DMS53 treated with DMSO at 0.1 percent for 48 hours (cell line): ENCODE measurements around the gene B3GALT4.
"Not testable (repeated sequence)": the region's sequence is repeated elsewhere in the genome, so short reads cannot be mapped to it uniquely, and the experiment has no call there.

Experiments used
- DNase-seq: peaks from one replicate; lab custom pipeline; 2025; ENCODE audit not compliant: unreplicated experiment; lab: John Stamatoyannopoulos, UW

B3GALT4 gene

DNA sequence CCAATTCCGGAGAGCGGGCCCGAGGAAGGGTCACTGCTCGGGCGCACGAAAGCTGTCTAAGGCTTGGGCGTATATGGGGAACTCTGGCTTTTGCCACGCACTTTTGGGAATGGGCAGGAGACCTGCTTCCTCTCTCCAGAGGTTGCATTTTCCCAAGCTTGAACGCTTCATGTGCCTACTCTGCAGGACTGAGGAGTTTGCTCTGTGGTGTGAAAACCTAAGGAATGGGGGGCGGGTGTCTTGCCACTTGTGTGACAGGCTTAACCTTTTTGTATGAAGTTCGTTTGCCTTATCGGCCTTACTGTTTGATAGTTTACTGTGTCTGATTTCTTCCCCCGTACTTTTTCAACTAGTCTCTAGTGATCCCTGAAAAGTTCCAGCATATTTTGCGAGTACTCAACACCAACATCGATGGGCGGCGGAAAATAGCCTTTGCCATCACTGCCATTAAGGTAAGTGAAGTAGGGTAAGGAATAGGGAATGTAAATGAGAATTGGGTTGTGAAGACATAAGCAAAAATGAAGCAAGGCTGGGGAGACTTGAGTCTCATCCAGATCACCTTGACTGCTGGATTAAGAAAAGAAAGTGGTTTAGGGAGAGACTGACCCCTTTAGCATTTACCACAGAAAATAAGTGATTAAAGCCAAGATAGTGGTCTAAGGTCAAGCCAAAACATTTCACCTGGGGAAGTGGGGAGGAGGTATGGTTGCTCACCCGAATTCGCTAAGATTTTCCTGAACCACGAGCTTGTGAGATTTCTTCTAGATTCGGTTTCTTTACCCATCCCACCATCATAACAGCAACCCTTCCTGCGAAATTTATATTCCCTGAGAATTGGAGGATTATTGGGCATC lies 4.4 kb upstream of the B3GALT4 start:
- DNase-seq: no peak

DNA sequence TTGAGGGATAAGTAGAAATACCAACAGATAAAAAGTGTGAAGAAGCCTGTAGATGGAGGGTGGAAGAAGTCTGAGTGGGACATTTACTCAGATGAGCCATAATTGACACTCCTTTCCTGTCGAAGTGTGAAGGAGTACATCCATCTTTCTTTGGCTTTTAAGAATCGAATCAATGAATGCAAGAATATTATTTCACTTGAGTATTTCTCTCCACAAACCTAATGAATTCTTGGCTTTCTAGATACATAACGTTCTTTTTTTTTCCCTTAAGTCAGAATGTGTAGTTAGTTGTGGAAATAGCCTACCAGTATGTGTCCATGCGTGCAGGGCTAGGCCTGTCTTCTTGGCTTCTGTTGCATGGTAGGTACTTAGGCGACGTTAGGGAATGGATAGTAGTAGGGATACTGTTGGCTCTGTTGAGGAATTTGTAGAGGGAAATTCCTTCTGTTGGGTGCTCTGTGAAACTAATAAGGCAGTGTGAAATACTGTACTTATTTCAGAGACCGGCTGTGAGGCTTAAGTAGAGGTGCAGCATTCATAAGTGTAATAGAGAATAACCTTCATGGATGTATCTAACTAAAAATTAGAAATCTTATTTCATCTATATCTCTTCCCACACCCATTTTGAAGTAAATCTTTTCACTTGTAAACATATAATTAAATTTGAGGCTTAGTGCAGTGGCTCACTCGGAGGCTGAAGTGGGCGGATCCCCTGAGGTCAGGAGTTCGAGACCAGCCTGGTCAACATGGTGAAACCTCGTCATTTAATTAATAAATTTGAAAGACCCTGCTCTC lies 3.6 kb upstream of the B3GALT4 start:
- no peak for DNase-seq

DNA sequence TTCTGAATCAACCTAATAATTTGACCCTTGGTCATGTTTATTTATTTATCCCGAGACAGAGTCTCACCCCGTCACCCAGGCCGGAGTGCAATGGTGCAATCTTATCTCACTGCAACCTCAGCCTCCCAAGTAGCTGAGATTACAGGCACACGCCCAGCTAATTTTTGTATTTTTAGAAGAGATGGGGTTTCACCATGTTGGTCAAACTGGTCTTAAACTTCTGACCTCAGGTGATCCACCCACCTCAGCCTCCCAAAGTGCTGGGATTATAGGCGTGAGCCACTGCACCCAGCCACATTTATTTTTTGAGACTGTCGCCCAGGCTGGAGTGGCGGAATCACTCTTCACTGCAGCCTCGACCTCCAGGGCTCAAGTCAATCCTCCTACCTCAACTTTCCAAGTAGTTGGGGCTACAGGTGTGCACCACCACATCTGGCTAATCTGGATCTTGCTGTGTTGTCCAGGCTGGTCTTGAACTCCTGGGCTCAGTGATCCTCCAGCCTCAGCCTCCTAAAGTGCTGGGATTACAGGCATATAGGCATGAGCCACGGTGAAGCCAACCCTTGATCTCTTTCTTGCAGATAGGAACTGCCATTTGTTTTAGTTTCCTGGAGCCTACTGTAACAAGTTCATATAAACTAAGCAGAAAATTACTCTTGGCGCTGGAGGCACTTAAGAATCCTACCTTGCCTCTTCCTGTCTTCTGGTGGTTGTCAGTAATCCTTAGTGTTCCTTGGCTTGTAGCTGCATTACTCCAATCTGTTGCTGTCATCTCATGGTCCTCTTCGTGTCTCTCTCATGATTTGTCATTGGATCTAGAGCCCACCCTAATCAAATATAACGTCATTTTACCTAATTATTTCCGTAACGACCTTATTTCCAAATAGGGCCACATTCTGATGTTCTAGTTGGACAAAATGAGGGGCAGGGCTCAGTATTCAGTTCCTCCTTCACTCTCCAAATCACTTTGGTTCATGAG lies 2.7 kb upstream of the B3GALT4 start:
- DNase-seq: no peak

DNA sequence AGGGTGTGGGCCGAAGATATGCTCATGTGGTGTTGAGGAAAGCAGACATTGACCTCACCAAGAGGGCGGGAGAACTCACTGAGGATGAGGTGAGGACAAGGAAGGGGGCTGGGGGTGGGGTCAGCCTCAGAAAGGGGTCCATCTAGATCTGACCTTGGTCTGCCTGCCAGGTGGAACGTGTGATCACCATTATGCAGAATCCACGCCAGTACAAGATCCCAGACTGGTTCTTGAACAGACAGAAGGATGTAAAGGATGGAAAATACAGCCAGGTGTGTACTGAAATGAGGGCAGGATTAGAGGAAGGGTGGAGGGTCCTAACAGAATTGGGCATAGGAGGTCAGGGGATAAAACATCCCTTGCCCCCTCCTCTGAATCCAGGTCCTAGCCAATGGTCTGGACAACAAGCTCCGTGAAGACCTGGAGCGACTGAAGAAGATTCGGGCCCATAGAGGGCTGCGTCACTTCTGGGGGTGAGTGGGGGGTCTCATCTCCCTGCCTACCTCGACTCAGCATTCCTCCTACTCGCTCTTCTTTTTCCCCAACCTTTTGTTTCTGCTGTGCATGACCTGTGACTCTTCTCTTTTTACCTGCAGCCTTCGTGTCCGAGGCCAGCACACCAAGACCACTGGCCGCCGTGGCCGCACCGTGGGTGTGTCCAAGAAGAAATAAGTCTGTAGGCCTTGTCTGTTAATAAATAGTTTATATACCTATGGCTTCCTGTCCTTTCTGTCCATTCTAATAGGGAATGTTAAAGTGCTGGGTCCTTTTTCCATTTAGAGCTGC lies 935 bp upstream of the B3GALT4 start:
- not testable (repeated sequence) for DNase-seq

DNA sequence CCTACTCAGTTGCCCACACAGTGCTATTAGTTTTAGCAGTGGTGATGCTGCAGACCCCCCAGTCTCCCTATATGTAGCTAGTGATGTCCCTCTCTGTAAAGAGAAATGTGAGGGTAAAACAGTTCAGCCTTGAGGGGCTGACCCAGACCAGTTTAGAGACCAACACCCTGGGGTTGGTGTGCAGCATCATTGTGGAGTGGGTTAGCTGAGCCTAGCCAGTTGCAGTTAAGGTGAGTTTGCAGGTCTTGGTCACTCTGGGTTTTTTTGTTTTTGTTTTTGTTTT lies 401 bp upstream of the B3GALT4 start:
- no peak for DNase-seq

DNA sequence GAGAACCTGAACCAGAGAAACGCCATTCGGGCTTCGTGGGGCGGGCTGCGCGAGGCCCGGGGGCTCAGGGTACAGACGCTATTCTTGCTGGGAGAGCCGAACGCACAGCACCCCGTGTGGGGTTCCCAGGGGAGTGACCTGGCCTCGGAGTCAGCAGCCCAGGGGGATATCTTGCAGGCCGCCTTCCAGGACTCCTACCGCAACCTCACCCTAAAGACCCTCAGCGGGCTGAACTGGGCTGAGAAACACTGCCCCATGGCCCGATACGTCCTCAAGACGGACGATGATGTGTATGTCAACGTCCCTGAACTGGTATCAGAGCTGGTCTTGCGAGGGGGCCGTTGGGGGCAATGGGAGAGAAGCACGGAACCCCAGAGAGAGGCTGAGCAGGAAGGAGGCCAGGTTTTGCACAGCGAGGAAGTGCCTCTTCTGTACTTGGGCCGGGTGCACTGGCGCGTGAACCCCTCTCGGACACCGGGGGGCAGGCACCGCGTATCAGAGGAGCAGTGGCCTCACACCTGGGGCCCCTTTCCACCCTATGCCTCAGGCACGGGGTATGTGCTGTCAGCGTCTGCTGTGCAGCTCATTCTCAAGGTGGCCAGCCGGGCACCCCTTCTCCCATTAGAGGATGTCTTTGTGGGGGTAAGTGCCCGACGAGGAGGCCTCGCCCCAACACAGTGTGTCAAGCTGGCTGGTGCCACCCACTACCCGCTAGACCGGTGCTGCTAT lies 904 bp downstream of the B3GALT4 start:
- no peak for DNase-seq

DNA sequence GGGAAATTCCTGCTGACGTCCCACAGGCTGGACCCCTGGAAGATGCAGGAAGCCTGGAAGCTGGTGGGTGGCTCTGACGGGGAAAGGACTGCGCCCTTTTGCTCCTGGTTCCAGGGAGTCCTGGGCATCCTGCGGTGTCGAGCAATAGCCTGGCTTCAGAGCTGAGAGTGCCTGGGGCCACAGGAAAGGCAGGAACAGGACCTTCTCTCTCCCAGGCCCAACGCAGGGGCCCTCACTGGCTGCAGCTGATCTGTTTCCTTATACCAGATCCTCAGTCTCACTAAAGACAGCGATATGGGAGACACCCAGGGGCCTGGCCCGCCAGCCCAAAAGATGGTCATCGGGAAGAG lies 1.4 kb downstream of the B3GALT4 start:
- no peak for DNase-seq

DNA sequence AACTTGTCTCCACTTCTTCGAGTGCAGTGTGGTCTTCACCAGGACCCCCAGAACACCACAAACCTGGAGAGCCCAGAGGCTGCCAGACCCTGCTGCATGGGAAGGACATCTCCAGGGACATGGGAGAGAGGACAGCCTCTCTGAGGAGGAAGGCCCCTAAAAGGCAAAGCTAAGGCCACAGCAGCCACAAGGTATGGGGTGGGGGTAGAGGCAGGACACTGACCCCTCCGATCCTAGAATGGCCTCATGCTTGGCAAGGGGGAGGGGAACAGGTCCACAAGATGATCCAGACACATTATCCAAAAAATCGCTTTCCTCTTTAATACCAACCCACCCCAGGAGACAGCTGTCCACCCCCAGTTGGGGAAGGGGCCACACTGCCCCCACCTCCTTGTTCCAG lies 1.9 kb downstream of the B3GALT4 start:
- DNase-seq: no peak

DNA sequence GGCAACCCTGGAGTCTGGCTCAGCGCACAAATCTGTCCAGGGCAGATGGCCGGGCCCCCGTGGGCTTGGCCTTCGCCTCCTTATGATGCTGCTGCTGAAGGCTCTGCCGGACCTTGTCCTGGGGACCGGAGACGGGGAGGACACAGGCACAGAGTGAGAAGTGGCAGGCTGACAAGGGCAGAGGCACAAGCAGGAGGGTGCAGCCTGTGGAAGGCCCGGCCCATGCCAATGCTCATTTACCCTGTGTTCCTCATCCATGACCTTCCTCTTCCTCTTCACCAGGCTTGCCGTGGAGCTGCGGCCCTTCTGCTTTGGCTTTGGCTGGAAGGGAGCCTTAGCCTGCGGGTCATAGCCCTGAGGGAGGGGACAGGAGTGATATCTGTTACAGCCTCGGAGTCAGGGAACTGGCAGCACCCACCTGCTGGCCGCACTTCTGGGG lies 2.4 kb downstream of the B3GALT4 start:
- DNase-seq: no peak

DNA sequence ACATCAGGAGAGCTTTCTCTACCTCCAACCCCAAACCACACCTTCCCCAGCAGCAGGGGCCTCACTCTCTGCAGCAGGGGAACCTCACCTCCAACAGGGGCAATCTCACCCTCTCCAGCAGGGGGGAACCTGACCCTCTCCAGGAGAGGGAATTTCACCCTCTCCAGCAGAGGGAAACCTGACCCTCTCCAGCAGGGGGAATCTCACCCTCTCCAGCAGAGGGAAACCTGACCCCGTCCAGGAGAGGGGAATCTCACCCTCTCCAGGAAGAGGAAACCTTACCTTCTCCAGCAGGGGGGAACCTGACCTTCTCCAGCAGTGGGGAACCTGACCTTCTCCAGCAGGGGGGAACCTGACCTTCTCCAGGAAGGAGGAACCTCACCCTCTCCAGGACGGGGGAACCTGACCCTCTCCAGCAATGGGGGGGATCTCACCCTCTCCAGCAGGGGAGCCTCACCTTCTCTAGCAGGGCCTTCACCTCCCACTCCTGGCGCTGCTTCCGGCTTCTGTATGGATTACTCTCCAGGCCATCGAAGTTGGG lies 3.1 kb downstream of the B3GALT4 start:
- DNase-seq: peak; percentile 47

DNA sequence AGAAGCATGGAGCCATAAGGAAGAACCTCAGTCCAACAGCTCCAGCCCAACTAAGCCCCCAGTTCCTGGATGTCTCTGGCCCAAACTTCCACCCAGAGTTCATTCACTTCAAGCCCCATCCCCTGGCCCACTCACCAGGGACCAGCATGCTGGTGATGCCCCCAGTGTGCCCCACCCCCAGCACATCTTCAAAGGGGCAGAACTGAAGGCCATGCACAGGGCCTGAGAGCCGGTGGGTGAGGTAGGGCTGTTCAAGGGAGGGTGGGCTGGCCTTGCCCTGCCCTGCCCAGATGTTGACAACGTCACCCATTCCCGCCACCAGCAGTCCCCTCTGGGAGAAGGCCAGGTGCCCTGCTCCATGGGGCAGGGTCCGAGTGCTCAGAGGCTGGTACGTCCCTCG lies 3.6 kb downstream of the B3GALT4 start:
- DNase-seq: no peak

DNA sequence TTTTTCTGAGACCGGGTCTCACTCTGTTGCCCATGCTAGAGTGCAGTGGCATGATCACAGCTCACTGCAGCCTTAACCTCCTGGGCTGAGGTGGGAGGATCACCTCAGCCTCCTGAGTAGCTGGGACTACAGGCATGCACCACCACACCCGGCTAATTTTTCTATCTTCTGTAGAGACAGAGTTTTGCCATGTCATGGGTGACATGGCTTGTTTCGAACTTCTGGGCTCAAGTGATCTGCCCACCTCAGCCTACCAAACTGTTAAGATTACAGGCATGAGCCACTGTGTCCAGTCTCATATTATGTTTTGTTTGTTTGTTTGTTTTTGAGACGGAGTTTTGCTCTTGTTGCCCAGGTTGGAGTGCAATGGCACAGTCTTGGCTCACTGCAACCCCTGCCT lies 8.3 kb downstream of the B3GALT4 start:
- not testable (repeated sequence) for DNase-seq

DNA sequence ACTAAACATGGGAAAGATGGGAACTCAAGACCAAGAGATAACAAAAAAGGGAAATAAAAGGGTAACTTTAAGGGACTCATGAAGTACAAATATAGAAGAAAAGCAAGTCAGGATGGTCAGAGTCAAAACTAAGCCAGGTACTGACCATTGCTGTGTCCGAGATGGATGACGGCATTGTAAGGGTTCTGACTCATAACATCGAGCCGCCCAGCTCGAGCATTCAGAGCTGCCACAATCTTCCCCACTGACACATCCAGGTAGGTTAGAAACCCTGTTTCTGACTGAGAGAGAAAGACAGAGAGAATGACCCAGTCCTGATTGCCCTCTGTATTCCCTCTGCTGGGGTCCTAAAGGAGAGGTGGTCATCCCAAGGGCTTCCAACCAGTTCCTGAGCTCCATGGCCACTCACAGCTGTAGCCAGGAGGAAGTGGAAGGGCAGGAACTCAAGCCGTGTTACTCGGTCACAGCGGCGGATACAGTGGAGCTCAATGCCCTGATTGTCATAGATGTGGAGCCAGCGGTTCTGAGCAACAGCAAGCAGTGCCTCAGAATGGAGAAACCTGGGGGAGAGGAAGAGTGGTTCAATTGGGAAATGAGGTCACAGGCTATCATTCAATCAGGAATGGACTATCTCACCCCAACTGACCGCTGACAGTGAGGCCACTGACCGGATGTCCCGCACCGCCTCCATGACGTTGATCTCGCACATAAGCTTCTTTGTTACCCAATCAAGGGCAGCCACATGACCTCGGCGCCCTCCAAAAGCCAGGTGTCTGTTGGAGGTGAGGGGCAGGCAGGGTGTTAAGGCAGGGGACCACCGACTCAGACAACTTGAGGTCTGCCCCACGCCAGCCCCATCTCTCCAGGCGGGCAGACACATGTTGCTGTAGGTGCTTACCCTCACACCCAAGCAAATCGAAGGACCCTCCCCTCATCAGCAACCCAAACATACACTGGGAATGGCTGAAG lies 10.3 kb downstream of the B3GALT4 start:
- no peak for DNase-seq

DNA sequence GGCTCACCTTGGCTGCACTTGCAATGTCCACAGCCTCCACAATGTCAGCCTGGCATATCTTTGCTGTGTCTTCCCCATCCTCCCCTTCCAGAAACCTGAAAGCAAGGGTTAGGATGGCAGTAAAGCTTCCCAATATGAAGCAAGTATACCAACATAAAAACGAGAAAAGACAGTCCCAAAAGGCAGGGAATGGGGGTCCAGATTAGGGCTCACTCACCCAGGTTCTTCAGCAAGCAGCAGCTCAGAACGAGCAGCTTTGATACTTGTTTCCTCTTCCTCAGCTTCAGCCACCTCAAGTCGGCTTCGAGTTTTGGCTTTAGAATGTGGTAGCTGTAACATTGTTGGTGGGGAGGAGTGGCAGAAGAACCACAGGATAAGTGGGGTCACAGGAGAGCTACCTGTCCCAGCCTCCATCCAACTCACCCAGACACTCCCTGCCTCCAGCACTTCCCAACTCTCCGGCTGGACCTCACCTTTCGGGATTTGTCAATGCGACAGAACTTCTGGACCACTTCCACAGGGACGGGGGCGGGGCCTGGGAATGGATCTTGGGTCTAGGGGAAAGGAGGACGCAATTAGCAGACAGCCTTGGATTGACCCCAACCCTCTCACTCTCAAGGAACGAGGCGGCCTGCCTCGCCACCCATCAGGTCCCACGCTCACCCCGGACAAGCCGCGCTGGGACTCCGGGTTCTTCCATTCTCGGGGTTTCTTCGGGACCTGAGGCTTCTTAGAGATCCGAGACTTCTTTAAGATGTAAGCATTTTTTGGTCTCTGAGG lies 11.4 kb downstream of the B3GALT4 start:
- no peak for DNase-seq

DNA sequence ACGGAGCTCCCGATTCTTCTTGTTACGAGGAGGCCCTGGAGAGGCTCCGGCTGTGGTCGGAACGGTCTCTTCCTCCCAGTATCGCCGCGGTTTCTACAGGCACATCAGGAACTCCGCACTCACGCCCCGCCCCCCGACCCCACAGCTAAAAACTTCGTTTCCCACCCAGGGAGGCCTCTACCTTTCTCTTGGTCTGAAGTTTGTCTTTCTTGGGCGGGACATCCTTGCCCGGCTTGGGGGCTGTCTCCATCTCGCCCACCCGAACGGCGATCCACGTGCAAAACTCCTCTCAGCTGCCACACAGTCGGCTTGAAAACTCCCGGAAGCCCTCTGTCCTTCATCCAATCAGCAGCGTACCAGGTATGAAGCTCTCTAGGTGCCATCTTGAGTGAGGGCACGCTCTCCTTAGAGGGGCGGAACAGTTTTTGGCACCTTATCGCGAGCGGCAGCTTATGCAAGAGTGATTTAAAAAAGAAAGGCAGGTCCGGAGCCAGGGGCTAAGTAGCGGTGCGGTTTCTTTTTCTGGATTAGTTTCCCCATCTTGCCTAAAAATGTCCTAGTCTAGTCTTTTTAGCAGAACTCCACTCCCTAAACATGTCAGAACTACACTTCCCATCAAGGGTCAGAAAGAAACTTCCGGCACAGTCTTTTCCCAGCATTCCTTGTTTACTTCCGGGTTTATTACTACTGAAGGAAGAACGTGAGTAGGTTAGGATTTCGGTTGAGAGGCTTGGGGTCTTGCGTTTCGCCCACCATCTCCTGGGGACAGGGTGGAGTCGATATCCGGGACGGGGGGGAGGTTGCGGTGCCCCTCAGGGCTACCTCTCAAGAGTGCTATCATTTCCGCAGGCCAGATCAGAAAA lies 12.2 kb downstream of the B3GALT4 start, which contains the start of the genes PFDN6 and WDR46:
Gene PFDN6, plus strand, starts transcription at position 681 of the 863 bp plus-strand sequence. CDS start 256 bp downstream, outside the sequence.
Gene WDR46, minus strand, starts transcription at position 319 of the 863 bp plus-strand sequence. Its CDS starts 69 bp downstream, at position 250.
- DNase-seq: peak; percentile 90

DNA sequence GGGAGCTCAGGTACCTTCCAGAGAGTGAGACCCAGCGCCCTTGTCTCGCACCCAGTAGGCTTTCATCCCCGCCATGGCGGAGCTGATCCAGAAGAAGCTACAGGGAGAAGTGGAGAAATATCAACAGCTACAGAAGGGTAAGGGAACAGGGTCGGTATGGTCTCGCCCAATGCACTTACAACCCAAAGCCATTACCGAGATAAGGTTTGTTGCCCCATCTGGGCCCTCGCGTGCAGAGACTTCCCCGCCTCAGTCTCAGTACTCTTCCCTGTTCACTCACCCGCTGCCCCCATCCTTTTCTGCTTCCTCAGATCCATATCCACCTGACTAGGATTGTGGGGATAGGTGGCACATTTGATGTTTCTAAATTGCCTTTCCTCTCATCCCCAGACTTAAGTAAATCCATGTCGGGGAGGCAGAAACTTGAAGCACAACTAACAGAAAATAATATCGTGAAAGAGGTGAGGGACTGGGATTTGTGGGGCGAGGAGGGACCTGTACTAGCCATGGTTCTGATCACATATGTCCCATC lies 12.9 kb downstream of the B3GALT4 start:
- no peak for DNase-seq
